GM21825 (cell line): ENCODE data around the gene ADGRL3.

ENCODE experiments used
- ATAC-seq: cut with Tn5 transposase; IDR thresholded peaks from one replicate; pipeline ENCODE4 v1.9.1; 2021; ENCODE audit warnings: mild to moderate bottlenecking, moderate library complexity; ENCODE audit not compliant: unreplicated experiment

ADGRL3 gene

GRCh38 chr4:62028745-62029144, 828.6 kb downstream of the ADGRL3 start:
- no peak for ATAC-seq

- no peak for ATAC-seq
Measured at GRCh38 chr4:62030958-62031357, 830.8 kb downstream of the ADGRL3 start.

- no peak for ATAC-seq
Measured at GRCh38 chr4:62037571-62037970, 837.4 kb downstream of the ADGRL3 start.

- ATAC-seq, result no peak
Measured at GRCh38 chr4:62051332-62051731, 851.2 kb downstream of the ADGRL3 start.

GRCh38 chr4:62053974-62054373, 853.8 kb downstream of the ADGRL3 start:
- ATAC-seq, result no peak

GRCh38 chr4:62057031-62057430, 856.9 kb downstream of the ADGRL3 start:
- ATAC-seq, result no peak

- no peak for ATAC-seq
Measured at GRCh38 chr4:62058571-62058970, 858.4 kb downstream of the ADGRL3 start.

- ATAC-seq, result no peak
Measured at GRCh38 chr4:62070291-62070852, 870.2 kb downstream of the ADGRL3 start.

GRCh38 chr4:62075089-62075488, 875.0 kb downstream of the ADGRL3 start:
- ATAC-seq, result no peak

GRCh38 chr4:62075521-62075920, 875.4 kb downstream of the ADGRL3 start:
- no peak for ATAC-seq

GRCh38 chr4:62077406-62077805, 877.3 kb downstream of the ADGRL3 start:
- ATAC-seq, result no peak

GRCh38 chr4:62080431-62080830, 880.3 kb downstream of the ADGRL3 start:
- ATAC-seq, result no peak

- ATAC-seq, result no peak
Measured at GRCh38 chr4:62087706-62088105, 887.6 kb downstream of the ADGRL3 start.

GRCh38 chr4:62093735-62094134, 893.6 kb downstream of the ADGRL3 start:
- no peak for ATAC-seq

GRCh38 chr4:62096881-62097280, 896.8 kb downstream of the ADGRL3 start:
- ATAC-seq, result no peak

- ATAC-seq, result no peak
Measured at GRCh38 chr4:62115216-62115615, 915.1 kb downstream of the ADGRL3 start.

GRCh38 chr4:62117886-62118285, 917.8 kb downstream of the ADGRL3 start:
- ATAC-seq, result no peak

- ATAC-seq, result no peak
Measured at GRCh38 chr4:62118558-62118957, 918.4 kb downstream of the ADGRL3 start.

- no peak for ATAC-seq
Measured at GRCh38 chr4:62119195-62119594, 919.1 kb downstream of the ADGRL3 start.

GRCh38 chr4:62126064-62126732, 926.1 kb downstream of the ADGRL3 start:
- ATAC-seq, result no peak
